Measurements from ENCODE around the gene AFG3L2. TPM values are rescaled to one million over a fixed set of nuclear protein-coding genes. Genes with fewer than 3 reads are reported as not detected.
A peak's percentile ranks its signal among the peaks of the same experiment; 100 is the strongest.

The AFG3L2 gene
- total and polyA plus RNA-seq, 10 of the 15 experiments (the other 5 are each of a cell fraction or from before 2014, with no cell fraction given): 21.0 to 72.7 (median 57.7) TPM

DNA sequence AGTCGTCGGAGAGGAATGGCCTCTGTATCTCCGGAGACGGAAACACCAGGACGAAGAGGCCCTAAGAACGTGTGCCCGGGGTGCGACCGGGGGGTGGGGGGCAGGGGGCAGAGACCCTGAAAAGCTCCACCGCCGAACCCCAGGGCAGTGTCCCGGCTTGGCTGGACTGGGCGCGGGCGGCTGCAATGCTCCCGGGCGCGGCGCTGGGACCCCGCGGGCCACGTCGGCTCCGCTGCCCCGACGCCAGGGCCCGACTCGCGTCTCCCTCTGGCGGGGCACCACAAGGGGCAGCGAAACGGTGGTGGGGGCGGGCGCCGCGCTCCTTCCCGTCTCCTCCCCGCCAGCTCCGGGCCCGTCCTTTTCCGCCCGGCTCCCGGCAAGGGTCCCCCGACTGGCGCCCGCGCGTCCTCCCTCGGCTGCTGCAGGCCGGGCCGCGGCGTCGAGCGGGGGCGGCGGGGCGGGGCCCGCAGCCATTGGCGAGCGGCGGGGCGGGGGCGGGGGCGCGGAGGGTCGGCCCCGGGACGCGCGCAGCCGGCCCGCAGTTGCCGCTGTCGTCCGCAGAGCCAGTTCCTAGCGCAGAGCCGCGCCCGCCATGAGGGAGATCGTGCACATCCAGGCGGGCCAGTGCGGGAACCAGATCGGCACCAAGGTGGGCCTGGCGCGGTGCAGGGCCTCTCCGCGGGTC lies 69.2 kb downstream of the AFG3L2 start, which contains the start of gene TUBB6 (continued):
- TF ChIP-seq CREB1 (IDR thresholded peaks at IDR 0.05; ENCODE audit: low read depth): no peak; the same call in 1 of the 2 replicates
- TF ChIP-seq, protein P1, sequence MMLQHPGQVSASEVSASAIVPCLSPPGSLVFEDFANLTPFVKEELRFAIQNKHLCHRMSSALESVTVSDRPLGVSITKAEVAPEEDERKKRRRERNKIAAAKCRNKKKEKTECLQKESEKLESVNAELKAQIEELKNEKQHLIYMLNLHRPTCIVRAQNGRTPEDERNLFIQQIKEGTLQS (IDR thresholded peaks at IDR 0.05; ENCODE audit: borderline replicate concordance, extremely low read depth, low read depth, low read length): no peak
- no peak for TF ChIP-seq ZZZ3 (IDR thresholded peaks at IDR 0.05; ENCODE audit: control insufficient read depth, insufficient read length, low read depth)
- TF ChIP-seq KAT2A (conservative IDR thresholded peaks at IDR 0.05; ENCODE audit: control insufficient read depth, low read depth, low read length): no peak
- TF ChIP-seq, protein P2, sequence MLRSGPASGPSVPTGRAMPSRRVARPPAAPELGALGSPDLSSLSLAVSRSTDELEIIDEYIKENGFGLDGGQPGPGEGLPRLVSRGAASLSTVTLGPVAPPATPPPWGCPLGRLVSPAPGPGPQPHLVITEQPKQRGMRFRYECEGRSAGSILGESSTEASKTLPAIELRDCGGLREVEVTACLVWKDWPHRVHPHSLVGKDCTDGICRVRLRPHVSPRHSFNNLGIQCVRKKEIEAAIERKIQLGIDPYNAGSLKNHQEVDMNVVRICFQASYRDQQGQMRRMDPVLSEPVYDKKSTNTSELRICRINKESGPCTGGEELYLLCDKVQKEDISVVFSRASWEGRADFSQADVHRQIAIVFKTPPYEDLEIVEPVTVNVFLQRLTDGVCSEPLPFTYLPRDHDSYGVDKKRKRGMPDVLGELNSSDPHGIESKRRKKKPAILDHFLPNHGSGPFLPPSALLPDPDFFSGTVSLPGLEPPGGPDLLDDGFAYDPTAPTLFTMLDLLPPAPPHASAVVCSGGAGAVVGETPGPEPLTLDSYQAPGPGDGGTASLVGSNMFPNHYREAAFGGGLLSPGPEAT (IDR thresholded peaks at IDR 0.05; ENCODE audit: low read depth): no peak
- no peak for TF ChIP-seq NR2C1 (IDR thresholded peaks at IDR 0.05)
- no peak for TF ChIP-seq CBX3 (IDR thresholded peaks at IDR 0.05; ENCODE audit: borderline replicate concordance, low read depth)
- no peak for TF ChIP-seq SMC3 (IDR thresholded peaks at IDR 0.05; ENCODE audit: borderline replicate concordance, low read length)
- TF ChIP-seq HDGF (IDR thresholded peaks at IDR 0.05): no peak
- no peak for TF ChIP-seq ATF7 (IDR thresholded peaks at IDR 0.05; ENCODE audit: low read depth)
- TF ChIP-seq, protein P3, sequence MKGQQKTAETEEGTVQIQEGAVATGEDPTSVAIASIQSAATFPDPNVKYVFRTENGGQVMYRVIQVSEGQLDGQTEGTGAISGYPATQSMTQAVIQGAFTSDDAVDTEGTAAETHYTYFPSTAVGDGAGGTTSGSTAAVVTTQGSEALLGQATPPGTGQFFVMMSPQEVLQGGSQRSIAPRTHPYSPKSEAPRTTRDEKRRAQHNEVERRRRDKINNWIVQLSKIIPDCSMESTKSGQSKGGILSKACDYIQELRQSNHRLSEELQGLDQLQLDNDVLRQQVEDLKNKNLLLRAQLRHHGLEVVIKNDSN (IDR thresholded peaks at IDR 0.05; ENCODE audit: borderline replicate concordance, extremely low read length, insufficient read depth, low read depth, low read length): no peak
- no peak for TF ChIP-seq PML (IDR thresholded peaks at IDR 0.05; ENCODE audit: low read length)
- no peak for TF ChIP-seq RFX5 (IDR thresholded peaks at IDR 0.05; ENCODE audit: low read depth, low read length)
- no peak for TF ChIP-seq CEBPB (IDR thresholded peaks at IDR 0.05; ENCODE audit: borderline replicate concordance in 1 of 2, low read depth in 2 of 2, low read length in 2 of 2)
- no peak for TF ChIP-seq EZH2 (IDR thresholded peaks at IDR 0.05; ENCODE audit: borderline replicate concordance, control insufficient read depth, low read depth, low read length)
- TF ChIP-seq JUND (IDR thresholded peaks at IDR 0.05; ENCODE audit: low read depth, low read length): no peak
- no peak for TF ChIP-seq RELA (IDR thresholded peaks at IDR 0.05; ENCODE audit: borderline replicate concordance, partially characterized antibody)
- TF ChIP-seq ZNF207 (IDR thresholded peaks at IDR 0.05; ENCODE audit: borderline replicate concordance): no peak
- no peak for TF ChIP-seq PAX5 (IDR thresholded peaks at IDR 0.05; ENCODE audit: borderline replicate concordance, low read depth, low read length)
- TF ChIP-seq, protein P4, sequence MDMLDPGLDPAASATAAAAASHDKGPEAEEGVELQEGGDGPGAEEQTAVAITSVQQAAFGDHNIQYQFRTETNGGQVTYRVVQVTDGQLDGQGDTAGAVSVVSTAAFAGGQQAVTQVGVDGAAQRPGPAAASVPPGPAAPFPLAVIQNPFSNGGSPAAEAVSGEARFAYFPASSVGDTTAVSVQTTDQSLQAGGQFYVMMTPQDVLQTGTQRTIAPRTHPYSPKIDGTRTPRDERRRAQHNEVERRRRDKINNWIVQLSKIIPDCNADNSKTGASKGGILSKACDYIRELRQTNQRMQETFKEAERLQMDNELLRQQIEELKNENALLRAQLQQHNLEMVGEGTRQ (IDR thresholded peaks at IDR 0.05; ENCODE audit: borderline replicate concordance, low read depth, low read length): no peak
- TF ChIP-seq FOS (IDR thresholded peaks at IDR 0.05; ENCODE audit: borderline replicate concordance, extremely low read depth, insufficient read length): no peak
- TF ChIP-seq, protein P5, sequence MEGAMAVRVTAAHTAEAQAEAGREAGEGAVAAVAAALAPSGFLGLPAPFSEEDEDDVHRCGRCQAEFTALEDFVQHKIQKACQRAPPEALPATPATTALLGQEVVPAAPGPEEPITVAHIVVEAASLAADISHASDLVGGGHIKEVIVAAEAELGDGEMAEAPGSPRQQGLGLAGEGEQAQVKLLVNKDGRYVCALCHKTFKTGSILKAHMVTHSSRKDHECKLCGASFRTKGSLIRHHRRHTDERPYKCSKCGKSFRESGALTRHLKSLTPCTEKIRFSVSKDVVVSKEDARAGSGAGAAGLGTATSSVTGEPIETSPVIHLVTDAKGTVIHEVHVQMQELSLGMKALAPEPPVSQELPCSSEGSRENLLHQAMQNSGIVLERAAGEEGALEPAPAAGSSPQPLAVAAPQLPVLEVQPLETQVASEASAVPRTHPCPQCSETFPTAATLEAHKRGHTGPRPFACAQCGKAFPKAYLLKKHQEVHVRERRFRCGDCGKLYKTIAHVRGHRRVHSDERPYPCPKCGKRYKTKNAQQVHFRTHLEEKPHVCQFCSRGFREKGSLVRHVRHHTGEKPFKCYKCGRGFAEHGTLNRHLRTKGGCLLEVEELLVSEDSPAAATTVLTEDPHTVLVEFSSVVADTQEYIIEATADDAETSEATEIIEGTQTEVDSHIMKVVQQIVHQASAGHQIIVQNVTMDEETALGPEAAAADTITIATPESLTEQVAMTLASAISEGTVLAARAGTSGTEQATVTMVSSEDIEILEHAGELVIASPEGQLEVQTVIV (IDR thresholded peaks at IDR 0.05; ENCODE audit: borderline replicate concordance, partially characterized antibody): no peak
- 0 out of 4 replicates have a peak, but pooled peaks of 1 of the 2 experiments have one; percentile 12 for TF ChIP-seq BHLHE40 (IDR thresholded peaks at IDR 0.05; ENCODE audit: borderline replicate concordance in 1 of 2, low read depth in 2 of 2, low read length in 1 of 2)
- TF ChIP-seq NBN (IDR thresholded peaks at IDR 0.05): no peak
- no peak for TF ChIP-seq MTA3 (IDR thresholded peaks at IDR 0.05; ENCODE audit: borderline replicate concordance, low read length)

Data from GM12878 (cell line).